Loucy (cell line): Measurements from ENCODE around the gene E2F3.

Experiments used
- CTCF ChIP-seq: fragments of 200-600 bp; sonication (generic); conservative IDR thresholded peaks from 2 replicates; pipeline ENCODE4 v1.5.1; 2014; ENCODE audit warnings: mild to moderate bottlenecking, antibody characterized with exemption, low read length
- EZH2phosphoT487 ChIP-seq: fragments of 200-600 bp; IDR thresholded peaks from 2 replicates; pipeline ENCODE4 v1.6.1; 2018; ENCODE audit warnings: antibody characterized with exemption, mild to moderate bottlenecking, moderate library complexity, borderline replicate concordance

GRCh38 chr6:20393297-20393696 lies 8.4 kb upstream of the E2F3 start:
- TF ChIP-seq CTCF (no peak), EZH2phosphoT487 (no peak)
